A673 (cell line): ENCODE results near the gene BABAM2. TPM values are rescaled to one million over a fixed set of nuclear protein-coding genes. Genes with fewer than 3 reads are reported as not detected.

Experiments
- BruUV-seq: library from RNA; stranded (reverse); fragments of 400-500 nt; replicated peaks from 2 replicates; lab custom pipeline; 2021; lab: Mats Ljungman, UMichigan
- CTCF ChIA-PET: fragments of 300-600 bp; sonication (Branson Sonifier 250); formaldehyde crosslinking; loops from one replicate; lab custom pipeline; 2022; ENCODE audit warnings: antibody characterized with exemption; lab: Charles Lee
- POLR2A ChIA-PET: fragments of 300-600 bp; sonication (Branson Sonifier 250); formaldehyde crosslinking; loops from one replicate; lab custom pipeline; 2022; ENCODE audit warnings: antibody characterized with exemption; ENCODE audit not compliant: low non-redundant PET; lab: Charles Lee
- DNase-seq: peaks from one replicate; pipeline ENCODE4 v3.0.0-alpha.2; 2015; ENCODE audit warnings: low spot score
- H3K27ac ChIP-seq: fragments of 200-600 bp; sonication (generic); 2 replicates; pipeline ENCODE4 v1.5.1; 2016; ENCODE audit warnings: mixed run types, low read depth, mild to moderate bottlenecking, mixed read lengths, antibody characterized with exemption, low read length; ENCODE audit not compliant: poor library complexity, severe bottlenecking
- H3K27me3 ChIP-seq: fragments of 200-600 bp; sonication (generic); replicated peaks from 2 replicates; pipeline ENCODE4 v1.6.1; 2017; ENCODE audit warnings: mixed run types, low read depth, mild to moderate bottlenecking, mixed read lengths, antibody characterized with exemption, low read length; ENCODE audit not compliant: insufficient read depth, poor library complexity
- H3K36me3 ChIP-seq: fragments of 200-600 bp; sonication (generic); 2 replicates; pipeline ENCODE4 v1.6.1; 2016; ENCODE audit warnings: mixed run types, mild to moderate bottlenecking, mixed read lengths, antibody characterized with exemption, low read length; ENCODE audit not compliant: insufficient read depth, poor library complexity, severe bottlenecking
- H3K4me1 ChIP-seq: fragments of 200-600 bp; sonication (generic); 2 replicates; pipeline ENCODE4 v1.6.1; 2017; ENCODE audit warnings: mixed run types, mild to moderate bottlenecking, mixed read lengths, antibody characterized with exemption, low read length; ENCODE audit not compliant: insufficient read depth, poor library complexity, severe bottlenecking
- H3K4me3 ChIP-seq: fragments of 200-600 bp; sonication (generic); 2 replicates; pipeline ENCODE4 v1.5.1; 2016; ENCODE audit warnings: low read depth, mixed run types, mild to moderate bottlenecking, mixed read lengths, low read length; ENCODE audit not compliant: poor library complexity, severe bottlenecking
- H3K9me3 ChIP-seq: fragments of 200-600 bp; sonication (generic); 2 replicates; pipeline ENCODE4 v1.6.1; 2016; ENCODE audit warnings: mixed run types, low read depth, mild to moderate bottlenecking, mixed read lengths, antibody characterized with exemption, low read length; ENCODE audit not compliant: poor library complexity, severe bottlenecking
- CTCF ChIP-seq: fragments of 300-800, 200-600 bp; sonication (generic); conservative IDR thresholded peaks from 2 replicates; pipeline ENCODE4 v1.5.1; 2017; ENCODE audit warnings: low read depth, mild to moderate bottlenecking, antibody characterized with exemption, low read length, moderate library complexity, mixed read lengths
- EZH2 ChIP-seq: fragments of 200-600 bp; sonication (generic); IDR thresholded peaks from 2 replicates; pipeline ENCODE4 v1.6.1; 2017; ENCODE audit warnings: borderline replicate concordance, low read depth, mild to moderate bottlenecking, mixed read lengths, antibody characterized with exemption, low read length; ENCODE audit not compliant: poor library complexity, severe bottlenecking
- intact Hi-C: fragments of 100-400 bp; cut with micrococcal nuclease; formaldehyde crosslinking; loops from one replicate; pipeline ENCODE4 v1.10.0; 2022; ENCODE audit not compliant: unreplicated experiment
- total RNA-seq: library from RNA; stranded (reverse); gene quantifications from 2 replicates; pipeline ENCODE4 v1.2.3, GENCODE V29; 2021

BABAM2 gene
- total RNA-seq, 1 experiment from 2014 or later: 21.8 TPM

- no TSS peak for BruUV-seq
These were observed 407.0 kb downstream of the BABAM2 start for GRCh38 chr2:28297531-28297930.

GRCh38 chr2:28298406-28298805 lies 407.9 kb downstream of the BABAM2 start:
- Histone ChIP-seq H3K27me3 (no peaks in the 10 kb centered on the region), H3K4me3 (no peak overlapping the region), H3K4me1 (no peaks in the 10 kb centered on the region), H3K36me3 (no peaks in the 10 kb centered on the region), H3K27ac (no peak overlapping the region), H3K9me3 (no peaks in the 10 kb centered on the region)
- no peak for TF ChIP-seq CTCF
- TF ChIP-seq EZH2: no peak
- intact Hi-C loops: no loop called here
- no TSS peak for BruUV-seq
- POLR2A ChIA-PET: interaction anchor here (0.5 kb wide), 1 partner anchor 1023 kb away, joined by 5 read pairs; no protein-coding TSS in a partner anchor
- DNase-seq: no peak
- CTCF ChIA-PET: no interaction called here

More at GRCh38 chr2:28297531-28297930, 407.0 kb downstream of the BABAM2 start:
- POLR2A ChIA-PET: no interaction called here
- no peak for DNase-seq
- H3K27ac ChIP-seq: no peak overlapping the region
- H3K4me3 ChIP-seq: no peak overlapping the region
- intact Hi-C loops: no loop called here
- H3K4me1 ChIP-seq: no peaks in the 10 kb centered on the region
- H3K27me3 ChIP-seq: no peaks in the 10 kb centered on the region
- TF ChIP-seq EZH2 (no peak), CTCF (no peak)
- H3K36me3 ChIP-seq: no peaks in the 10 kb centered on the region
- H3K9me3 ChIP-seq: no peaks in the 10 kb centered on the region
- CTCF ChIA-PET: no interaction called here

- ChIA-PET POLR2A (no interaction called here), CTCF (interaction anchor here (0.5 kb wide), 1 partner anchor 281 kb away, joined by 5 read pairs; no protein-coding TSS in a partner anchor)
These were observed 410.2 kb downstream of the BABAM2 start for GRCh38 chr2:28300485-28301341.

More at GRCh38 chr2:28300485-28301341, 410.2 kb downstream of the BABAM2 start:
- H3K27ac ChIP-seq: no peak overlapping the region
- H3K27me3 ChIP-seq: no peaks in the 10 kb centered on the region
- H3K9me3 ChIP-seq: peaks cover 8% of the 10 kb centered on the region
- no peaks in the 10 kb centered on the region for H3K36me3 ChIP-seq
- no TSS peak for BruUV-seq
- no peak overlapping the region for H3K4me3 ChIP-seq
- intact Hi-C loops: no loop called here
- DNase-seq: no peak
- TF ChIP-seq CTCF: no peak
- no peak for TF ChIP-seq EZH2
- H3K4me1 ChIP-seq: no peaks in the 10 kb centered on the region
